ENCODE data around the gene ARL14EPL.
A peak's percentile ranks its signal among the peaks of the same experiment; 100 is the strongest.

The ARL14EPL gene

DNA sequence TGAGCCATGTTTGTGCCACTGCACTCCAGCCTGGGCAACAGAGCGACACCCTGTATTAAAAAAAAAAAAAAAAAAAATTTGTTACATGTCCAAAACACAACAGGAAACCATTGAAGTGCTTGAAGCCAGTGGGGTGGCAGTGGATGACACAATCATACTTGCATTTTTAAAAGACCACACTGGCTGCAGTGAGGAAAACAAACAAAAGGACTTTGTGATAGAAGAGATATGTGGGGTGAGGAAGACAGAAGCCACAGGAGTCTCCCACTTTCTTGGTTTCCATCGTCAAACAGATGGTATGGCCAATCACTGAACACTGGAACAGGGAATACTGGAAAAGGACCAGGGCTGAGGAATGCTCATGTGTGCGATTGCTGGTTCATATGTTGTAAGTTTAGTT, 31.7 kb downstream of the ARL14EPL start:
- H3K9me3 ChIP-seq, result no peaks in the 10 kb centered on the region
- H3K4me3 ChIP-seq (ENCODE audit: low read depth in 1 of 2, low read length in 1 of 2), result no peak overlapping the region
- TF ChIP-seq, protein P1, sequence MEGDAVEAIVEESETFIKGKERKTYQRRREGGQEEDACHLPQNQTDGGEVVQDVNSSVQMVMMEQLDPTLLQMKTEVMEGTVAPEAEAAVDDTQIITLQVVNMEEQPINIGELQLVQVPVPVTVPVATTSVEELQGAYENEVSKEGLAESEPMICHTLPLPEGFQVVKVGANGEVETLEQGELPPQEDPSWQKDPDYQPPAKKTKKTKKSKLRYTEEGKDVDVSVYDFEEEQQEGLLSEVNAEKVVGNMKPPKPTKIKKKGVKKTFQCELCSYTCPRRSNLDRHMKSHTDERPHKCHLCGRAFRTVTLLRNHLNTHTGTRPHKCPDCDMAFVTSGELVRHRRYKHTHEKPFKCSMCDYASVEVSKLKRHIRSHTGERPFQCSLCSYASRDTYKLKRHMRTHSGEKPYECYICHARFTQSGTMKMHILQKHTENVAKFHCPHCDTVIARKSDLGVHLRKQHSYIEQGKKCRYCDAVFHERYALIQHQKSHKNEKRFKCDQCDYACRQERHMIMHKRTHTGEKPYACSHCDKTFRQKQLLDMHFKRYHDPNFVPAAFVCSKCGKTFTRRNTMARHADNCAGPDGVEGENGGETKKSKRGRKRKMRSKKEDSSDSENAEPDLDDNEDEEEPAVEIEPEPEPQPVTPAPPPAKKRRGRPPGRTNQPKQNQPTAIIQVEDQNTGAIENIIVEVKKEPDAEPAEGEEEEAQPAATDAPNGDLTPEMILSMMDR (IDR thresholded peaks at IDR 0.05), result no peak
- H3K27me3 ChIP-seq, result no peaks in the 10 kb centered on the region
- peaks cover 0 to 4% of the 10 kb centered on the region in 2 experiments for H3K4me1 ChIP-seq (ENCODE audit: control insufficient read depth in 1 of 2, insufficient read depth in 1 of 2, low read depth in 1 of 2, low read length in 1 of 2)
- no peak overlapping the region for H3K27ac ChIP-seq
- no peaks in the 10 kb centered on the region for H3K36me3 ChIP-seq

DNA sequence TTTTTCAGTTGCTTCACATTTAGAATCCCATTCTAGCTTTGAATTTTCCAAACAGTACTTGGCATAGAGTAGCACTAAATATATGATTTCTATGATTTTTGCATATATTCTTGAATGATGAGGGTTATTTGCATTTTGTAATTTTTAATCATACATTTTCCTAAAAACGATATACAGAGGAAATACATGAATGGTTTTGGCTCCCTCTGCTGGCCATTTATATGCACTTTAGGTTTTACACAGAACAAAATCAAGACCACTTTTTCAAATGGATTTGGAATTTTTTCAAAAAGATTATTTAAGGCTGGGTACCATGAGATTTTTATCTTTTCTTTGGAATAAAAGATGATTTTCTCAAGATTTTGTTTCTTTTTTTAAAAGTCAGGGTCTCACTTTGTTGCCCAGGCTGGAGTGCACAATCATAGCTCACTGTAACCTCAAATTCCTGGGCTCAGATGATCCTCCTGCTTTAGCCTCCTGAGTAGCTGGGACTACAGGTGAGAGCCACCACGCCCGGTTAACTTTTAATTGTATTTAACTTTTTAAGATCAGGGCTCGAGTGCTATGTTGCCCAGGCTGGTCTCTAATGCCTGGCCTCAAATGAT, 35.9 kb downstream of the ARL14EPL start:
- peaks cover 0 to 4% of the 10 kb centered on the region in 2 experiments for H3K4me1 ChIP-seq (ENCODE audit: control insufficient read depth in 1 of 2, insufficient read depth in 1 of 2, low read depth in 1 of 2, low read length in 1 of 2)
- H3K36me3 ChIP-seq, result no peaks in the 10 kb centered on the region
- H3K27ac ChIP-seq, result no peak overlapping the region
- TF ChIP-seq, protein P1 (IDR thresholded peaks at IDR 0.05), result peak; percentile 60
- no peaks in the 10 kb centered on the region for H3K9me3 ChIP-seq
- H3K27me3 ChIP-seq, result no peaks in the 10 kb centered on the region
- no peak overlapping the region for H3K4me3 ChIP-seq (ENCODE audit: low read depth in 1 of 2, low read length in 1 of 2)

DNA sequence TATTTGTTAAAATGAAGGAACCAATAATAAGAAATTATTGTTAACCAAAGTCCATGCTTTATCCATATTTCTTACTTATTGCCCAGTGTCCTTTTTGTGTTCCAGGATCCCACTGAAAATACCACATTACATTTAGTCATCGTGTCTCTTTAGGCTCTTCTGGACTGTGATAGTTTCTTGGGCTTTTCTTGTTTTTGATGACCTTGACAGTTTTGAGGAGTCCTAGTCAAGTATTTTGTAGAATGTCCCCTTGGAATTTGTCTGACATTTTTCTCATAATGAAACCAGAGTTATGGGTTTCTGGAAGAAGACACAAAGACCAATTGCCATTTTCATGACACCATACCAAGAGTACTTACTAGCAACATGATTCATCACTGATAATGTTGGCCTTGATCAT, 38.9 kb downstream of the ARL14EPL start:
- TF ChIP-seq, protein P1 (IDR thresholded peaks at IDR 0.05), result no peak
- peaks cover 0 to 4% of the 10 kb centered on the region in 2 experiments for H3K4me1 ChIP-seq (ENCODE audit: control insufficient read depth in 1 of 2, insufficient read depth in 1 of 2, low read depth in 1 of 2, low read length in 1 of 2)
- no peak overlapping the region for H3K4me3 ChIP-seq (ENCODE audit: low read depth in 1 of 2, low read length in 1 of 2)
- H3K36me3 ChIP-seq, result no peaks in the 10 kb centered on the region
- no peaks in the 10 kb centered on the region for H3K27me3 ChIP-seq
- no peaks in the 10 kb centered on the region for H3K9me3 ChIP-seq
- no peak overlapping the region for H3K27ac ChIP-seq

DNA sequence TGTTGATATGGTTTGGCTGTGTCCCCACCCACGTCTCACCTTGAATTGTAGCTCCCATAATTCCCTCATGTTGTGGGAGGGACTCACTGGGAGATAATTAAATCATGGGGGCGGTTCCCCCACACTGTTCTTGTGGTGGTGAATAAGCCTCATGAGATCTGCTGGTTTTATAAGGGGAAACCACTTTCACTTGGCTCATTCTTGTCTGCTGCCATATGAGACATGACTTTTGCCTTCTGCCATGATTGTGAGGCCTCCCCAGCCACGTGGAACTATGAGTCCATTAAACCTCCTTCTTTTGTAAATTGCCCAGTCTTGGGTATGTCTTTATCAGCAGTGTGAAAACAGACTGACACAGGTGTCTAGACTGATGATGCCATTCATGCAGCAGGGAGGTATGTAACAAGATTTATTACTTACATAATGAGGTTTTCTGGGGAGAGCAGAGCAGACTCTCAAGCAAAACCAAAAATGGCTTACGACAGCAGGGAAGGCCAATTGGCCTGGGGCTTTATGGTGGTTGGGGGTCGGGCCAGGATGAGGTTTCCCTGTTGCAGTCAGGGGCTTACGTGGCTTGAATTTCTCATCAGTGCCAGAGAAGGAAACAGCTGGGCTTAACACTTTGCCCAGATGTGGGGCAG, 43.0 kb downstream of the ARL14EPL start:
- Histone ChIP-seq H3K36me3 (no peaks in the 10 kb centered on the region), H3K27ac (no peak overlapping the region), H3K4me3 (ENCODE audit: low read depth in 1 of 2, low read length in 1 of 2) (no peak overlapping the region), H3K9me3 (no peaks in the 10 kb centered on the region), H3K27me3 (no peaks in the 10 kb centered on the region), H3K4me1 (ENCODE audit: control insufficient read depth in 1 of 2, insufficient read depth in 1 of 2, low read depth in 1 of 2, low read length in 1 of 2) (peaks cover 0 to 4% of the 10 kb centered on the region in 2 experiments)
- TF ChIP-seq, protein P1 (IDR thresholded peaks at IDR 0.05), result no peak

DNA sequence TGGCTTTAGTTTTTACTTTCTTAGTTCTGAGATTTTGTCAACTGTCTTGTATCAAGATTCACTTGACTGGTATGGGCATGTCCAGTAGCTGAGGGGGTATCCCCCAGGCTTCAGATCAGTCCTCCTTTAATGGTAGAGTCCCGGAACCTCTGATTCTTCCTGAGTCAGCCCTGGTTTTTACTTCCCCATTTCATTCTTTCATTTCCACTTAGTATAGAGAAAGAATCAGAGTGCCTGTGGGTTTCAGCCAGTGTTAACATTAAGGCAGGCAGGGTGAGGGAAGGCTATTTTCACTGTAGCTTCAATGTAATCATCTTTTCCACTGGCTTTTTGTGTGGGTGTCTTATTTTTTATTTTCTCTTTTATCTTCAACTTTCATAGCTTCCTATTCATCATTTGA, 44.2 kb downstream of the ARL14EPL start:
- Histone ChIP-seq H3K27me3 (no peaks in the 10 kb centered on the region), H3K36me3 (no peaks in the 10 kb centered on the region), H3K27ac (no peak overlapping the region), H3K9me3 (no peaks in the 10 kb centered on the region), H3K4me1 (ENCODE audit: control insufficient read depth in 1 of 2, insufficient read depth in 1 of 2, low read depth in 1 of 2, low read length in 1 of 2) (peaks cover 0 to 4% of the 10 kb centered on the region in 2 experiments), H3K4me3 (ENCODE audit: low read depth in 1 of 2, low read length in 1 of 2) (no peak overlapping the region)
- TF ChIP-seq, protein P1 (IDR thresholded peaks at IDR 0.05), result no peak
